Superior temporal gyrus (tissue), 1 donor: ENCODE data around the gene TMEM119.
"Not testable (repeated sequence)": the region's sequence is repeated elsewhere in the genome, so short reads cannot be mapped to it uniquely, and the experiment has no call there.

Source experiments
- DNase-seq: peaks from one replicate; pipeline ENCODE4 v3.0.0-alpha.2; 2016; ENCODE audit errors: extremely low spot score

The TMEM119 gene

DNA sequence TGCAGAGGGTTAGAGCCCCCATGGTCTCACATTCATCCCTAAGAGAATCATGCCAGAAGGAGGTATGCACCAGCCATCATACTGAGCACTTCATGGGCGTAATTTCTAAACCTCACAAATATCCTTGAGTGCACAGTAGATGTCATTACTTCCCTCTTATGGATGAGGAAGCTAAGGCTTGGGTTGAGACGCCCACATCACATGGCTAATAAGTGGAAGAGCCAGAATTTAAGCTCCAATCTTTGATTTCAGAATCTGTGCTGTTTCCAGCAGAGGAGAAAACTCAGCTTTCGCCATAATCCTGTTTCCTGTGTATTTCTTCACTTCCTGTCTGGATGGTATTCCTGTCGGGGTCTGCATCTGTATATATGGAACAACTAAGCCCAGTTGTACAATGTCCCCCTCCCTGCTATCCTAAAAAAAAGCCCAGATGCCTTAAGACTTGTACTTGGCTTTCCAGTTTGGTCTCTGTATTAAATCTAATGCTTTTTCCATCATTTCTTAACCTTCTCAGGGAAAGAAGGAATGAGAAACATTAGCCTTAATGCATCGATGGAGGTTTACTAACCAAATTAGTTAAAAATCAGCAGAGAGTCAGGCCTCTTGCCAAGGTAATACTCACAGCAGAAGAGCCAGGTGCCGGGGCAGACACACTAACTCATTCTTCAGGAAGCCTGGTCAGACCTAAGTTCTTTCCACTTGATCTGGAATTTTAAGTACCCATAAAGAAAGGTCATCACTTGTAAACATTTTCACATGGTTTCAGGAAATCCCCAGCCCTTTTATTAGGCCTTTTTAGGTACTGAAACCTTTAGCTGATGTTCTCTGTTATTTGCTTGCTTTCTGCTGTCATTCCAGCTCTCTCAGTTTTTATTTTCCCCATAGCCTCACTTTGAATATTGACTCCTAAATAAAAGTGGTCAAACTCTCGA, 30.2 kb downstream of the TMEM119 start:
- DNase-seq = no peak

DNA sequence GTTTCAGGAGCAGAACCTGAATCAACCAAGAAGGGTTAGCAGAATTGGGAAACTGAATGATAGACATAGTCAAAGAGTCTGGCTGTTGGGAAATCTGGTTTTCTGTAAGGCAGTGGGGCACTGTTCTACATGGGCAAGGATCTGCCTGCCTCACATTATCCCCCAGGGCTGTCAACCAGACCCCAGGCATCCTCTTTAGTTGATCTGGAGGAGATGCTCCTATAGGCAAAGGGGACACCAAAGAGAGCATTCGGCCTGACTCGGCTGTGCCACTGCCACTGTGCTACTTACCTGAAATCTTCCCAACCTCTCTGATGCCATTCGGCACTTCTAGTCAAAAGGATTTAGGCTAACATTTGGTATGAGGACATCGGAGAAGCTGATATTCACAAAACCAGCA, 31.4 kb downstream of the TMEM119 start:
- no peak for DNase-seq

DNA sequence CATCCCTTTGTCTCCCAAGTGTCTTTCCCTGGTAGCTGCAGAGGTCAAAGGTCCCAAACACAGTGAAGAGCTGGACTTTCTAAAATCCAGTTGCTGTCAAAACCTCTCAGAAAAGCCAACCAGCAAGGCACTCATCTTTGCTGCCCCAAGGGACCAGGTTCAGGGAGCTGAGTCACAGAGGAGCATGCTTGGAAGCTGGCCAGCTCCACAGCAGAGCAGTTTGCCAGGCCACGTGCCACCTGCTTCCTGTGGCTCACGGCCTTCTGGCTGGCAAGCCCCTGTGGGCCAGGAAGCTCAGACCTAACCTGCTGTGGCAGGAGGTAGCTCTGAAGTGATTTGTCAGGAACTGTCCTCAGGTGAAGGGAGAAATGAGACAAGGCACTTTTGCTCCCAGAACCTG, 31.9 kb downstream of the TMEM119 start:
- DNase-seq = no peak

DNA sequence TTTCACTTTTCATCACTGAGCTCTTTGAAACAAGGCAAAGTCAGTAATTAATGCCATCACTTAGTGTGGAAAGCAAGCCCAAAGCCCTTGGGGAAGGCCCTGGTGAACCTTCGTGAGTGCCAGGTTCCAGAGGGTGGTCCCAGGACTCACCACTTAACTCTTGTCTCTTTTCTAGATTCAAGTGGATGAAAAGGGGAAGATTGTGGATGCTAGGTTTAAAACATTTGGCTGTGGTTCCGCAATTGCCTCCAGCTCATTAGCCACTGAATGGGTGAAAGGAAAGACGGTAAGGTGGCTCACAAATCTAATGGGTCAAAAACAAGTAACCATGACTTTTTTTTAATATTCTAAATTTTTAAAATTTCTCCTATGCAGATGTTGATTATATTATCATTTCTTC, 32.7 kb downstream of the TMEM119 start:
- DNase-seq = no peak

DNA sequence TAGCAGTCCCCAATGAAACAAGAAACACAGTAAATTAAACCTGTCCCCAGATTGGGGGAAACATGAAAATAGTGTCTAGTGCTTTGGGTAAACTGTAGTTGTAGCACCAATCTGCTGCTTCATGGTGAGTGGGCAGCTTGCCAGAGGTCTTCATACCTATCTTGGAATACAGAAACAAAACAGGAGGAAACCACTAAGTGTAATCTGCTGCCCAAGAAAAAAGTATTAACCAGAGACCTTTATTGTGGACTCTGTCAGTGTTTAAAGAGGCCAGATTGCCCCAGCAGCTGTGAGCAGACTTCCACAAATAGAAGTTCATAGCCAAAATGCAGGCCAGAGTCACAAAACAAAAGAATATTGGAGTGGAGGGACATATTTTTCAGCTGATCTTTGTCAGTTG, 33.2 kb downstream of the TMEM119 start:
- DNase-seq = no peak

DNA sequence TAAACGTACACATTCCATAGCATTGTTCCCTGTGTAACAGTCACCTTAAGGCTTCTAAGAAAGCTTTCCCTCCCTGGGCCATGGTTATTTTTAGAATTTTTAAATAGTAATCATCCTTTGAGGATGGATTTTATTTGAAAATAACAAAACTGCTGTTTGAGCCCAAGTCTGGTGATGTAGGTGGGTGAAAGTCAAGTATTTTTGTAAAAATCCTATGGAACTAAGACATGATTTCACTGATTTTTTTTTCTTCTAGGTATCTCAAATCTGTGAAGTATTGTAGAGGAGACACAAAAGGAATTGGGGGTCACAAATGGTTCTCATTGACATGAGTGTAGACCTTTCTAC, 34.1 kb downstream of the TMEM119 start:
- DNase-seq = no peak

DNA sequence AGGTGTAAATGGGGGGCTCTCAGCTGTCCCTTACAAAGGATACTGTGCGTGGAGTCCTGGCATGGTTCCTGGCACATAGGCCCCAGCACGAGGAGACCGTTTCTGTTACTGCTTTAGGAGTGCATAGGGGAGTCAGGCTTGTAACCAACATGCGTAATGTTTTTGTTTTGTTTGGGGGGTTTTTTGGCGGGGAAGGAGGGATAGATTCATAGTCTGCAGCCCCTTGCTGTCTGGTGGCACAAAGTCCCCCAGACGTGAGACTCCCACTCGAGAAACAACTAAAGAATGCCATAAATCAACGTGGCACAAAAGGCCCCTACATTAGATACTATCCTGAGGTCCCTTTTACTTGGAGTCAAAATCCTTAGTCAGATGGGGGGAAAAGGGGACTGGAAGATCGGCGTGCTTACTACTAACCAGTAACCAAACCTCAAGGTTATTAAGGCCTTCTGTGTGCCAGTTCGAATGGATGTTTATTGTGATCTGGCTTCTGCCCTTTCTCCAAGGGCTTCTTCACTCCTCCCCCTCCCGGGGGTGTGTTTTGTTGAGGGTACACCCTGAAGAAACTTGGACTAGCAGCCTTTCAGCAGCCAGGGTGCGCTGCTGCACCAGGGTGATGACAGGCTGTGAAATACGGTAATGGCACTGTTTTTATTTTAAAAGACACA, 34.6 kb downstream of the TMEM119 start:
- DNase-seq = peak; percentile 87

DNA sequence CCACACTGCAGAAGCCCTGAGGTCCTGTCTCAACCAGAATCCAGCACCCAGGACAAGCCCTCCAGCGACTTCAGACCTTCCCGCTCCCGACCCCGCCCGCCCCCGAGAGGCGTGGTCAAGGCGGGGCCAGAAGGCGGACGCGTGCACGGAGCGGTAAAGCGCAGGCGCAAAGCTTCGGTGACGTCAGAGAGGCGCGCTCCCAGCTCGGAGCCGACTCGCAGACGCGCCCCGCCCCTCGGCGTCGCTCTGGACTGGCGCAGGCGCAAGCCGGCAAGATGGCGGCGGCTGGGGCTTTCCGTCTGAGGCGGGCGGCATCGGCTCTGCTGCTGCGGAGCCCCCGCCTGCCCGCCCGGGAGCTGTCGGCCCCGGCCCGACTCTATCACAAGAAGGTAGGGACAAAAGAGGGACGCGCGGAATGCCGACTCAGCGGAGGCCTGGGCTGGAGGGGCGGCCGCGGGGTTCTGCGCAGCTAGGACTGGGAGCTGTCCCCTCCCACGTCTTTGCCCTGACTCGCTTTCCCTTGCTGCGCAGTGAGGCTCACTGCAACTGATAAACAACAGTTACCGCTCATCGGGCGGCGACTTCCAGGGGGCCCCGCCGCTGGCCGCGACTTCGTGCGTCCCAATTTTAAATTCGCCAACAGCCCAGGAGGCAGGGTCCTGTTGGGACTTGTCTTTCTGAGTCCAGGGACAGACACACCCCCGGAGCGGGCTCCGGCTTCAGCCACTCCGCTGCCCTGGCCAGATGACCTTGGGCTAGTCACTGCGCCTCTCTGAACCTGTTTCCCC, 35.3 kb downstream of the TMEM119 start, which contains the start of gene ISCU:
Gene ISCU (plus strand): TSS at position 249 of the 788 bp plus-strand sequence. CDS start 27 bp downstream, at position 276.
- peak; percentile 99 for DNase-seq

DNA sequence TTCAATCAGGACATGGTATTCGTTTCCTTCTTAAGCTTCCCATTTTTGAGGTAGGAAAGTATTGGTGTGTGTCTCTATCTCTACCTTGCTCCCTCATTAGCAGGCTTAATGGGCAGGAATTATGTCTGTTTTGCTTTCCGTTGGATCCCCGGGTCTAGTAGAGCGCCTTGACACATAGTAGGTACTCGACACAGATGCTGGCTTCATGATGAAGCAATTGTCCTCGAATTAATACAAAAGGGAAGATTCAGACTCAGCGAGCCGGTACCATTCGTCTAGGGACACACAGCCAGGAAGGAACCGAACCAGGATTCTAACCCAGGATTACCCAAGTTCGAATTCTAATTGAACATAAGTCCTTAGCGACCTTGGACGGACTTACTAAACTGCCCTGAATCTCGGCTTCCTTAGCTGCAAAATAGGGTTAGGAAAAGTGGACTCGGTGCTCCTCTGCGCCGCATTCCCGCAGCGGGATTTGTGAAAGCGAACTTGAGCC, 36.0 kb downstream of the TMEM119 start:
- no peak for DNase-seq

DNA sequence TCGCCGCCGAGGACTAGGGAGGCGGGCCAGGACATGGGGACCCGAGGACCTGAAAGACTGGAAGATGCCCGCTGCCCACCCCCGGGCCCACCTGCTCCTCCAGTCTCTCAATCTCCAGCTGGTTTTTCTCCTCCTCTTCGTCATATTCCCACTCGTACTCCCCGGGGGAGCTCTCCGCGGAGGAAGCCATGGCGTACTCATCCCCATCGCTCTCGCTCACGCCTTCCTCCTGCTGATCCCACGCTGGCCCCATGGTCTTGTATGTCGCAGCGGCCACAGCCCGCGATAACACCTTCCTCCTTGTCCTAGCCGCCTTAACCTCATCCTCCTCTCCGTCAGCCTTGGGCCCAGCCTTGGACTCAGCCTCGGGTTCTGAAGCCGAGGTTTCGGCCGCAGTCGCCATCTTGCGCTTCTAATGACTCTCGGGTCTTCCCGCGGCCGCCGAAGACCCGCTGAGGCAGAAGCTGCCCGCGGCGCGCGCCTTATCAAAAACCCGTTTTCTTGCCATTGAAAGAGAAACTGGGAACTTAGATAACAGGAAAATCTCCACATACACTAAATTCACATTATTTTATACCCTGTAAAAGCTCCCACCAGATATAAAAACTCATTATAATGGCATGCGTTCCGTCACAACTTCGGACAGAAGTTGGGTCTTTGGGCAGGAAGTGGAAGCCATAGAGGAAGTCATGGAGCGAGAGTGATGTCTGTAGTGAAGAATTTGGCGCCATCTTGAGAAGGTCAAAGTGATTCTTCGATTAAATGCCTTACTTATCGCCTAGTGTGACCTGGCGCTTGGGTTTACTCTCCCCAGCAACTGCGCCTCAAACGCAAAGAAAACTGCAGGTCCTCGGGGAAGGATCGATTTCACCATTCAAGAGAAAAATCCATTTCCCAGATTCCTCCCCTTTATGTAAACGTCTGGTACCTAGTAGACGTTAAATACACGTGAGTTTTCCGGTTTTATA, 36.8 kb downstream of the TMEM119 start, which contains the start of gene SART3:
Gene SART3 (minus strand): TSS at position 422 of the 968 bp plus-strand sequence. CDS start 19 bp downstream, at position 403.
- peak; percentile 97 for DNase-seq

DNA sequence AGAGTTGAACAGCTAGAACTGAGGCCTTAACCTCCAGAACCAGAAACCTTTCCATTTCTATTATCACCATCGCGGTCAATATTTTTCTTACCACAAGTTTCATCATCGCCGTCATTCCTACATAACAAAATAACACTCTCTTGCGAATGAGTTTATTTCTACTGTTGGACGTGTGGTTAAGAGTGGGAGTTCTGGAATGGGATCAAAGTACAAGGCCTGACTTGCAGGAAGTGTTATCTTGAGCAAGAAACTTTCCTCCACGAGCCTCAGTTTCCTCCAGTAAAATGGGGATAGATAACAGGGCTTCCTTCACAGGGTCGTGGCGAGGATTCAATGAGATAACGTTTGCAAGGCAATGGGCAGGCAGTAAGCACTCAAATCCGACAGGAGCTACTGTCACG, 37.6 kb downstream of the TMEM119 start:
- DNase-seq = no peak

DNA sequence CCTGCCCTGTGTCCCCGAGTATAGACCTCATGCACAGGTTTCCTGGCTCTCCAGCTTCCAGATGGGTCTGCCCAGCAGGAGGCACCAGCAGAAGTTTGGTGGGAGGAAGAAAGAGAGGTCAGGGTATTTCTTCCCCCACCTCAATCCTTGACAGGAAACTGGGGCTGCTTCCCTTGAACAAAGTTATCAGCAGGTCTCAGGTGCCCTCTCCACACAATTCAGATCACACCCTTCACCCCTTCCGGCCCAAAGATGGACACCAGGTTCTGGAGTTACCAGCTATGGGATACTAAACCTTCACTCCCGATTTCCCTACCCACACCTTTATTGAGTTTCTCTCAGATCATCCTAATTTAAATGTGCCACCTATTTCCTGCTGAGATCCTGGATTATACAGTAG, 38.1 kb downstream of the TMEM119 start:
- no peak for DNase-seq

DNA sequence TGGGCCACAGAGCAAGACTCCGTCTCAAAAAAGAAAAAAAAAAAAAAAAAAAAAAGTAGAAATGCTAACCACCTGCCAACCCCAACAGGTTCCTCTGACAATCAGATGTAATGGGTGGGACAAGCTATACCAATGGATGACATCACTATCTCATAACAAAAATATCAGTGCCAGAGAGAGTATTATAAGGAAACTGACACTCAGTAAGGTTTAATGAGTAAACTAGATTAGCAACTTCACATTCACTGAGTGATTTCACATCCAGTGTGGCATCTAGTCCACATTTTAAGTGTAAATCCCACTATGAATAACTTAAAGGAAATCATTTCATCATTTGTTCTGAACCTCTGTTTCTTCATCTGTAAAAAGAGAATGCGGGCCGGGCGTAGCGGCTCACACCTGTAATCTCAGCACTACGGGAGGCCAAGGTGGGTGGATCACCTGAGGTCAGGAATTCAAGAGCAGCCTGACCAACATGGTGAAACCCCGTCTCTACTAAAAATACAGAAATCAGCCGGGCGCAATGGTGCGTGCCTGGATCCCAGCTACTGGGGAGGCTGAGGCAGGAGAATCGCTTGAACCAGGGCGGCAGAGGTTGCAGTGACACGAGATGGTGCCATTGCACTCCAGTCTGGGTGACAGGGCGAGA, 38.8 kb downstream of the TMEM119 start:
- DNase-seq = no peak

DNA sequence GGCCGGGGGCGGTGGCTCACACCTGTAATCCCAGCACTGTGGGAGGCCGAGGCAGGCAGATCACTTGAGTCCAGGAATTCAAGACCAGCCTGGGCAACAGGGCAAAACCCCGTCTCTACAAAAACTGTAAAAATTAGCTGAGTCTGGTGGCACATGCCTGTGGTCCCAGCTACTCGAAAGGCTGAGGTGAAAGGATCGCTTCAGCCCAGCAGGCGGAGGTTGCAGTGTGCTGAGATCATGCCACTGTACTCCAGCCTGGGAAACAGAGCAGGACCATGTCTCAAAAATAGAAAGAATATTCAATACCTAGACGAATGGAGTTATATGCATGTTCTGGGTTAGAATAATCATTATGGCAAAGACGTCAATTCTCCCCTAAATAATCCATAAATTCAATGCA, 42.5 kb downstream of the TMEM119 start:
- DNase-seq = not testable (repeated sequence)

DNA sequence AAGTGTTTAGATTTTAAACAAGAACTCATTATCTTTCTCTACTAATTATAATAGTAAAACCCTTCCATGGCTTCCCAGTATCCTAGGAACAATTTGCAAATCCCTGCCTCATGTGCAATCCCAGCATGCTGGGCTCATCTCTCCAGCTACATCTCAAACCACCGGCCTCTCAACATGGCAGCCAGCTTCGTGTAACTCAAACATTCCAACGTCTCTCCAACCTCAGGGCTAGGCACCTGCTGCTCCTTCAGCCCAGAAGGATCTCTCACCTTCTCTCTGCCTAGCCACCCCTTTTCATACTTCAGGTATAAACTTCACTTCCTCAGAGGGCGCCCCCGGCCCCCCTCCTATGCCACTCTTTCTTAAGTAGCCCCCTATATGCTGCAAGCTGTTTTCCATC, 44.1 kb downstream of the TMEM119 start:
- no peak for DNase-seq

DNA sequence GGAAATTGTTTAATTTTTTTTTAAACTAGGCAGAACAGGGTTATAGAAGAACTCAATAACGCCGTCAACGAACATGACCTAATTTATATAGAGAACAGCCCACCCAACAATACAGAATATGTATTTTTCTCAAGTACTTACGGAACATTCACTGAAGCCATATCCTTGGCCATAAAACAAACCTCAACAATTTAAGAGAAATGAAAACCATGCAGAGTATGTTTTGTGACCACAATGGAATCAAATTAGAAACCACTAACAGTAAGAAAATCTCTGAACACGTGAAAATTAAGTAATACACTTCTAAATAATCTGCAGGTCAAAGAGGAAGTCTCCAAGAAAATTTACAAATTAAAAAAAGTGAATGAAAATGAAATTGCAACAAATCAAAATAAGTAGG, 46.3 kb downstream of the TMEM119 start:
- no peak for DNase-seq

DNA sequence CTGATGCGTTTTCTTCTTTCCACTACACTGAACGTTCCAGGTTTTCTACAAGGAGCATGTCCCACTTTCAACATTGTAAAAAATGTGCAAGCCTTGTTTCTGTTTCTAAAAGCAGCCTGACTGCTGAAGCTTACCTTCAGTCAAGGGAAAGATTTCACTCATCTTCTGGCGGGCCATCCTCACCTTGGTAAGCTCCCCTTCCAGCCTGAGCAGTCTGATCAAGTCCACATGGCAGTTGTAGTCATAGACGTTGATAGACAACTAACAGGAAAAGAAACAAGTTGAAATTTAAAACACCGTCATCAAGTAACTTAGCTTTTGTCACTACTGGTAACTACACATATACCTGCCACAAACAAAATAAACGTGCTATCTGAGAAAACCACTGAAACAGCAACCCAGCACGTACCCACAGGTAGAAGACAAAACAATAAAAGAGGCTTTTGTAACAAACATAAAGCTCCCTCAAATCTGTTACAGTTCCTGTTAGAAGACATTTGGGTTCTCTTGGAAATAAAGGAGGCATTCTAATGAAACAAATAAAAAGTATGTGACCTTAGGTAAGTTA, 48.8 kb downstream of the TMEM119 start:
- DNase-seq = no peak

DNA sequence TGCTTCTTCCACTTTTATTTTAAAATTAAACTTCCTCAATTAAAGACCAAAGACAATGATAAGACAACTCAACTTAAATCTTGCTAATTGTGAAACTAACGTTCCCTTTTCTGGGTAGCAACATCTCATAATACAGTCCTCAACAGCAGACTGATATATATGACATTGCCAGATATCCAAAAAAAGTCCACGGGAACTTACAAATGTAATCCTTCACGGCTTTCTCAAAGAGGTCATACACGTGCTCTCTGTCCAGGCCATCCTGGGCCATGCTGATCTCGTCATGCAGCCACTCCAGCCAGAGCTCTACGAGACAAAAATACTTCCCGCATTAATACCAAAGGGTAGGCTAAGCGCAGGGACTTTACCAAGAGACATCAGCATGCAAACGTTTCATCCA, 50.2 kb downstream of the TMEM119 start:
- no peak for DNase-seq

DNA sequence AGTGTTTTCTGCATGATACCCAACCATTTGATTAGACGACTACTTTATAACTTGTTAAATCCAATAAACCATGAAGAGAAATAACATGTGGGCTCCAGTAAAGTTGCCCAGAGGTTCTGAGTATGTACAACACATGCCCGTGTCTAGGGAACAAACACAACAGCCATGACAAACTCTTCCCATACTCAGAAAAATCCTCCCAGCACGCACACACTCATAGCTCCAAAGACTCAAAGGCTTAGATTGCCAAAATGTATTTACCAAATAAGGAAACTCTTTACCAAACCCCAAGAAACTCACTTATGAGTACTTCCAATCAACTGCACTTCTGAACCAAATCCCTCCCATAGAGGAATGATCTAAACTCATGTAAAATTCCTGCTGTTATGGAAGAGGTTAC, 54.2 kb downstream of the TMEM119 start:
- DNase-seq = no peak

DNA sequence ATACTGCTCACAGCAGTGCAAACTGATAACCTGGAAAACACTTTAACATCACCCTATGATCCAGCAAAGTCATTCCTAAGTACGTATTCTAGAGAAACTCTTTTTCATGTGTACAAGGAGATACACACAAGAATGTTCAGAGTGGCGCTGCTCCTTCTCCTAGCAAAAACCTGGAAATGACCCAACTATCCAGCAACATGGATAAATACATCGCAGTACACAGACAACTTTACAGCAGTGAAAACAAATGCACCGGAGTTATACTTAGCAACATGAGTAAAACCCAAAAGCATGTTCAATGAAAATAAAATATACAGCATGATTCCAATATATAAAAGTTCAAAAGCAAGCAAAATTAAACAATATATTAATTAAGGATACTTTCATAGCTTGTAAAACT, 55.6 kb downstream of the TMEM119 start:
- no peak for DNase-seq
